ENCODE measurements around the gene EME2.

GRCh38 chr16:1777375-1778199 is 5.0 kb downstream of the EME2 start:
- TF ChIP-seq CTCF (conservative IDR thresholded peaks at IDR 0.05) (no peak), ZFX (IDR thresholded peaks at IDR 0.05) (no peak)
